ELR (cell line): Measurements from ENCODE around the gene CGB7.

Experiments
- DNase-seq: peaks from one replicate; pipeline ENCODE4 v3.0.0-alpha.2; 2015; ENCODE audit warnings: low read depth

CGB7 gene

DNA sequence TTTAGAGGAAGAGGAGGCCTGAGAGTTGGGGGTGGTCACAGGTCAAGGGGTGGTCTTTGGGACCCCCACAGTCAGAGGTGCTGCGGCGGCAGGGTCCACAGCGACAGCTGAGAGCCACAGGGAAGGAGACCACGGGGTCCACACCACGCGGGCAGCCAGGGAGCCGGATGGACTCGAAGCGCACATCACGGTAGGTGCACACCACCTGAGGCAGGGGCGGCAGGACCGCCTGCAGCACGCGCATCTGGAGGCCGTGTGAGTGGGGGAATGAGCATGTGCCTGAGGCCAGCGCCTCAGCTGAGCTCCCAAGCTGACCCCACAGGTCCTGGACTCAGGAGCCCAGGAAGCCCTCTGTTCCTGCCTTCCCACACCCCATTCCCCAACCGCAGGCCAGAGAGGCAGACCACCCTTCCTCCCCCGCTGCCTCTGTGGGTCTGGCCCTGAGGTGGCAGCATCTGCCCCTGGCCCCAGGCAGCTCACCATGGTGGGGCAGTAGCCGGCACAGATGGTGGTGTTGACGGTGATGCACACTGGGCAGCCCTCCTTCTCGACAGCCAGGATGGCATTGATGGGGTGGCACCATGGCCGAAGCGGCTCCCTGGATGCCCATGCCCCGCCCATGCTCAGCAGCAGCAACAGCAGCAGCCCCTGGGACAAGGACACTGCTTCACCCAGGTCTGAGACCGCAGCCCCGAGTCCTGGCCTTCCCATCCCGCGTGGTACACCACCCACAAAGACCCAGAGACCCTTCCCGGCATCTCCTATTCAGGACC lies 41.3 kb downstream of the CGB7 start:
- DNase-seq = no peak

DNA sequence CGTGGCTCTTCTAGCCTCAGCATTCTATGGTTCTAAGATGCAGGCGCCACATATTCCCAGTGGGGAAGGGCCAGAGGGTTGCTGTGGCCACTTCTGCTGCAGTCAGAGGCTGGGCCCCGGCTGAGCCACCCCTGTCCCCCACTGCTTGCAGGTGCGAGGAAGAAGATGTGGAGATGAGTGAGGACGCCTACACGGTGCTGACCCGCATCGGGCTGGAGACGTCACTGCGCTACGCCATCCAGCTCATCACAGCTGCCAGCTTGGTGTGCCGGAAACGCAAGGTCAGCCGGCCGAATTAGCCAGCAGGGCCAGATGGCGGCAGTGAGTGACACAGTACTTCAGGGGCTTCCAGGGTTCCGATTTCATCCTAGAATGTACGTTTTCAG lies 42.7 kb downstream of the CGB7 start:
- no peak for DNase-seq

DNA sequence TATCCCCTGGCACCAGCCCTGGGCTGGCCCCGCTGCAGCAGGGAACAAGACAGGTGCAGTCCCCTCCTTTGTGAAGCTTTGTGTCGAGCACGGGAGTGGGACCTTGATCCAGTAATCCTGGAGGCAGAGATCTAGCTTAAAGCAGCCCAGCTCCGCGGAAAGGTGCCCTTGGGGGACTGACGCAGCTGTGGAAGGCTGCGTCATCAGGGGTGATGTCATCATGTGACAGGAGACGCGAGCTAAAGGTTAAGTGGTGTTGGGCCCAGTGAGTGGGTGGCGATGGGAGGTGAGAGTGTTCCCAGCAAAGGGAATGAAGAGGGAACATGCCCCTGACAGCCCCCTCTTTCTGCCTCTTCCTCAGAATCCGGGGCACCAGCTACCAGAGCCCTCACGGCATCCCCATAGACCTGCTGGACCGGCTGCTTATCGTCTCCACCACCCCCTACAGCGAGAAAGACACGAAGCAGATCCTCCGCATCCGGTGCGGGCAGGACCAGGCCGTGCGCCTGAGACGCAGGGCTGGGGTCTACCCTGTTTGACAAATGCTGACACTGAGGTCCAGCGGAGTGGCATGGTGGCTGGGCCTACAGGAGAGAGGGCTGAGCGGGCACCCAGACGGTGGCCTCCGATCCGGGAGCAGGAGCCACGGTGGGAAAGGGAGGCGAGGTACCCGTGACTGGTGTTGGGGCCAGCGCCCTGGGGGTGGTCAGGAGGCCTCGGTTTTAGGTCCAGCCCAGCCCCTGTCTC lies 43.3 kb downstream of the CGB7 start:
- DNase-seq = peak; percentile 74

DNA sequence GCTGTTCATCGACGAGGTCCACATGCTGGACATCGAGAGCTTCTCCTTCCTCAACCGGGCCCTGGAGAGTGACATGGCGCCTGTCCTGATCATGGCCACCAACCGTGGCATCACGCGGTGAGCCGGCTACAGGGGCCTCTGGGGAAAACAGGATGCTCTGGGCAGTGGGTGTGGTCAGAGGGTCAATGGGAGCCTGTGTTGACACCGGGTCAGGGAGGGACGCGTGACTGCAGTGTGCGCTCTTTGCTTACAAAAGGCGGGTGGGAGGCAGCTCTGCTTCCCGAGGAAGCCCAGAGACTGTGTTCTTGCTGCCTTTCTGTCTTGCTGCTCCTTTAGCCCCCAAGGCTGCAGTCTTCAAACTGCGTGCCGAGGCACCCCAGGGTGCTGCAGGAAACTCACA lies 46.4 kb downstream of the CGB7 start:
- no peak for DNase-seq

DNA sequence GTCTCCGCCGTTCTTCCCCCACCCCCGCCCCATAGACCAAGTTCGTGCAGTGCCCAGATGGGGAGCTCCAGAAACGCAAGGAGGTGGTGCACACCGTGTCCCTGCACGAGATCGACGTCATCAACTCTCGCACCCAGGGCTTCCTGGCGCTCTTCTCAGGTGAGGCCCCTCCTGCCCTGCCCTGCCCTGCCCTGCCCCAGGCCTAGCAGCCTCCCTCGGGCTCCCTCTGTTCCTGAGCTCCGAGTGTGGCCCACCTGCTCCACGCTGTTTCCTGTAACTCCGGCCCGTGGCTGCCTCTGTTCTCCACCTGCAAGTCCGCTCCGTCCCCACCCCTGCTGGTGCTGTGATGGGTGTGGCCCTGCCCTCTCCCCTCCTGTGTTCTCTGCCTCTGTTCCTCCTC lies 47.1 kb downstream of the CGB7 start:
- no peak for DNase-seq

DNA sequence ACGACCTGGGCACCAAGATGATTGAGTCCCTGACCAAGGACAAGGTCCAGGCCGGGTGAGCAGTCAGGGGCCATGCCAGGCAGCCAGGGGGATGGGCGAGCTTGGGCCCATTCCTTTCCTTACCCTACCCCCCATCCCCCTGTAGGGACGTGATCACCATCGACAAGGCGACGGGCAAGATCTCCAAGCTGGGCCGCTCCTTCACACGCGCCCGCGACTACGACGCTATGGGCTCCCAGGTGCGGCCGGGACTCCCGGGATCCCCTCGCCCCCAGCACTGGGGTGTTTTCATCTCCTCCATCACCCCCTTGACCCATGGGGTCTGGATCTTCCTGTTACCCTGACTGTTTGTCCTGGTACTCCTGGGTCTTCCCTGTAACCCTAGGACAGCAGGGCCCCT lies 47.7 kb downstream of the CGB7 start:
- no peak for DNase-seq

DNA sequence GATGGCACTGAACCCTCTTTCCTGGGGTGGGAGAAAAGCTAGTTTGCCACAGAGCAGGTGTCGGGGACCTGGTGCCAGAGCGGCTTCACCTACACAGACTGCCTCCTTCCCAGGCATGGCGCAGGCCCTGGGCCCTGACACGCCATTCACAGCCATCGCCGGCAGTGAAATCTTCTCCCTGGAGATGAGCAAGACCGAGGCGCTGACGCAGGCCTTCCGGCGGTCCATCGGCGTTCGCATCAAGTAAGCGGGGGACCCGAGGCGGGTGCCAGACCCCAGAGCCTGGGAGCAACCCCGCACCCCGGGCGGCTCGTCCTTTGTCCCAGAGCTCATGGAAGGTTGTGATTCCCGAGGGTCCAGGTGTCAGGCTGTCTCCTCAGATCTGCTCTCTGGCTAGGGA lies 50.6 kb downstream of the CGB7 start:
- no peak for DNase-seq

DNA sequence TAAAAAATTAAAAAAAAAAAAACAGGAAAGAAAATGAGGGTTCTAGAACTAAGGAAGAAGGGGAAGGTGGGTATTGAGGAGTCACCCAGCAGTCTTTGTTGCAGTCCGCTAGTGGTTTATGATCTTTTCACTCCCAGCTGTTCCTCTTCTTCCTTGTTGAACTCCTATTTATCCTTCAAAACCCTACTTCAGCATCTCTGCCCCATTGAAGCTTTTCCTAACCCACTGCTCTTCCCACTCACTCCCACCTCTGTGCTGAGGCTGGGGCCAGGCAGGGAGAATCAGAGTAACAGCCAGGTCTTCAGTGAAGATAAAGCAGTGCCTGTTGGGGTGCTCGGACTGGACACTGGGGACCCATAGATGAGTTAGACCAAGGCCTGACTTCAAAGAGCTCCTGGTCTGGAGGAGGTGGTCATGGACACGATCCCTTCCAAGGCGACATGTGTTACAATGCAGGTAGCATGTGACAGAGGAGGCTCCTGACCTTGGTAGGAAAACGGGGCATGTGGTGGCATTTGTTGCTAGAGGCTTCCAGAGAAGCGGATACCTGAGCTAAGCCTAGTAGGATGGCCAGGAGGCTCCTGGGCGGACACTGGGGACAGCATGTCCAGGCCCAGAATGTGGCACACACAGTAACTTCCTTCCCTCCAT lies 52.5 kb downstream of the CGB7 start:
- no peak for DNase-seq
